Smooth muscle cell (in vitro differentiated cells): ENCODE measurements around the gene PPT2. TPM values are rescaled to one million over a fixed set of nuclear protein-coding genes. Genes with fewer than 3 reads are reported as not detected.
"Not testable (repeated sequence)": the region's sequence is repeated elsewhere in the genome, so short reads cannot be mapped to it uniquely, and the experiment has no call there.

Experiments
- DNase-seq: peaks from one replicate; lab custom pipeline; 2025; ENCODE audit not compliant: unreplicated experiment; lab: John Stamatoyannopoulos, UW
- H2AFZ ChIP-seq: fragments of 200-600 bp; sonication (generic); 2 replicates; pipeline ENCODE4 v1.6.0; 2016; ENCODE audit warnings: antibody characterized with exemption, low read depth, mild to moderate bottlenecking
- H3F3A ChIP-seq: fragments of 200-600 bp; sonication (generic); 2 replicates; pipeline ENCODE4 v1.6.0; 2017; ENCODE audit warnings: antibody characterized with exemption, low read depth
- H3K27ac ChIP-seq: fragments of 200-600 bp; sonication (generic); 2 replicates; pipeline ENCODE4 v1.5.1; 2016; ENCODE audit warnings: low read depth, mild to moderate bottlenecking
- H3K27me3 ChIP-seq: fragments of 200-600 bp; sonication (generic); 2 replicates; pipeline ENCODE4 v1.6.1; 2016; ENCODE audit warnings: low read depth, mild to moderate bottlenecking
- H3K36me3 ChIP-seq: fragments of 200-600 bp; sonication (generic); 2 replicates; pipeline ENCODE4 v1.5.1; 2016; ENCODE audit warnings: low read depth
- H3K4me1 ChIP-seq: fragments of 200-600 bp; sonication (generic); 2 replicates; pipeline ENCODE4 v1.5.1; 2016; ENCODE audit warnings: low read depth
- H3K4me2 ChIP-seq: fragments of 200-600 bp; sonication (generic); 2 replicates; pipeline ENCODE4 v1.6.0; 2016; ENCODE audit warnings: mild to moderate bottlenecking
- H3K4me3 ChIP-seq: fragments of 200-600 bp; sonication (generic); 2 replicates; pipeline ENCODE4 v1.5.1; 2016; ENCODE audit warnings: mild to moderate bottlenecking
- H3K79me2 ChIP-seq: fragments of 200-600 bp; sonication (generic); 2 replicates; pipeline ENCODE4 v1.6.0; 2016; ENCODE audit warnings: low read depth, mild to moderate bottlenecking
- H3K9ac ChIP-seq: fragments of 200-600 bp; sonication (generic); 2 replicates; pipeline ENCODE4 v1.6.0; 2016; ENCODE audit warnings: low read depth
- H3K9me3 ChIP-seq: fragments of 200-600 bp; sonication (generic); replicated peaks from 2 replicates; pipeline ENCODE4 v1.5.1; 2016; ENCODE audit warnings: low read depth
- H4K20me1 ChIP-seq: fragments of 200-600 bp; sonication (generic); 2 replicates; pipeline ENCODE4 v1.6.0; 2016; ENCODE audit warnings: low read depth
- WGBS: methylation state at CpG from one replicate; pipeline ENCODE4 v1.1.7; 2016; ENCODE audit warnings: low lambda C conversion rate; 5-methylcytosine and 5-hydroxymethylcytosine counted together
- polyA plus RNA-seq: library from polyadenylated mRNA; unstranded; fragments of >200 nt; fragmentation: Nextera tagmentation; extraction: Ambion mirVana; gene quantifications from 2 replicates; pipeline ENCODE4 v1.2.1, GENCODE V29; 2016
- total RNA-seq: library from RNA; depleted of rRNA; stranded (reverse); fragments of >200 nt; gene quantifications from 2 replicates; pipeline ENCODE4 v1.2.3, GENCODE V29; 2014
- TF ChIP-seq, protein P1 (sequence below): fragments of 200-600 bp; sonication (generic); IDR thresholded peaks from 2 replicates; pipeline ENCODE4 v1.5.1; 2017; ENCODE audit warnings: borderline replicate concordance, mild to moderate bottlenecking, antibody characterized with exemption; ENCODE audit not compliant: insufficient read depth, poor library complexity, severe bottlenecking

The PPT2 gene
- total and polyA plus RNA-seq, 2 experiments from 2014 or later: 15.7 to 17.5 TPM

DNA sequence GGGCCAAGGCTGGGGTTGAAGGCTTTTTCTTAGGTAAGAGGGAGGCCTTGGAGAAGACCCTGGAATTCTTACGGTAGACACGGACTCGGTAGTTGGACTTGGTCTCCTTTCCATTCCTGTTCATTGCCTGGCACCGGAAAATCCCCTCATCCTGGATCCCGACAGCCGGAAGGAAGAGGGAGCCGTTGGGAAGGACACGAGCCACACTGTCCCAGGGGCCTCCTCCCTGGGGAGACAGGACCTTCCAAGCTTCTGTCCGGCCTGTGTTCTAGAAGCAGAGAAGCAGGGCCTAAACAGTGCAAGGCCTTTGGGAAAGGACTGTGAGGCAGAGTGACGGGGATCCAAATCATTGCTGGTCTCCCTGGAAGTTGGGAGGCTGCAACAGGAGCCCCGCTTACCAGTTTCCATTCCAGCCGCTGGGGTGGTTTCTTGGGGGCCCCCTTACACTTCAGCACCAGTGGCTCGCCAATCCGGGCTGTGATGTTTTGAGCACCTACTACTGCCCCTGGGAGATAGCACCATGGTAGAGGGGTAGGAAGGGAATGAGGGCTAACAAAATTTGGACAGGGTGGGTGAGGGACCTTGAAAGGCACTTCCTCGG is 29.6 kb downstream of the PPT2 start:
- no peaks in the 10 kb centered on the region for H4K20me1 ChIP-seq
- no peak overlapping the region for H2AFZ ChIP-seq
- DNase-seq: no peak
- TF ChIP-seq, protein P1, sequence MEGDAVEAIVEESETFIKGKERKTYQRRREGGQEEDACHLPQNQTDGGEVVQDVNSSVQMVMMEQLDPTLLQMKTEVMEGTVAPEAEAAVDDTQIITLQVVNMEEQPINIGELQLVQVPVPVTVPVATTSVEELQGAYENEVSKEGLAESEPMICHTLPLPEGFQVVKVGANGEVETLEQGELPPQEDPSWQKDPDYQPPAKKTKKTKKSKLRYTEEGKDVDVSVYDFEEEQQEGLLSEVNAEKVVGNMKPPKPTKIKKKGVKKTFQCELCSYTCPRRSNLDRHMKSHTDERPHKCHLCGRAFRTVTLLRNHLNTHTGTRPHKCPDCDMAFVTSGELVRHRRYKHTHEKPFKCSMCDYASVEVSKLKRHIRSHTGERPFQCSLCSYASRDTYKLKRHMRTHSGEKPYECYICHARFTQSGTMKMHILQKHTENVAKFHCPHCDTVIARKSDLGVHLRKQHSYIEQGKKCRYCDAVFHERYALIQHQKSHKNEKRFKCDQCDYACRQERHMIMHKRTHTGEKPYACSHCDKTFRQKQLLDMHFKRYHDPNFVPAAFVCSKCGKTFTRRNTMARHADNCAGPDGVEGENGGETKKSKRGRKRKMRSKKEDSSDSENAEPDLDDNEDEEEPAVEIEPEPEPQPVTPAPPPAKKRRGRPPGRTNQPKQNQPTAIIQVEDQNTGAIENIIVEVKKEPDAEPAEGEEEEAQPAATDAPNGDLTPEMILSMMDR: no peak
- H3K79me2 ChIP-seq: peaks cover 15% of the 10 kb centered on the region
- H3K27ac ChIP-seq: no peak overlapping the region
- no peak overlapping the region for H3K9ac ChIP-seq
- H3K4me1 ChIP-seq: peaks cover 9% of the 10 kb centered on the region
- 94% methylated on average over 15 of the region's 15 CpGs for WGBS
- H3K9me3 ChIP-seq: no peaks in the 10 kb centered on the region
- H3K4me2 ChIP-seq: no peak overlapping the region
- no peaks in the 10 kb centered on the region for H3K27me3 ChIP-seq
- peaks cover 19% of the 10 kb centered on the region for H3F3A ChIP-seq
- H3K36me3 ChIP-seq: no peaks in the 10 kb centered on the region
- no peak overlapping the region for H3K4me3 ChIP-seq

DNA sequence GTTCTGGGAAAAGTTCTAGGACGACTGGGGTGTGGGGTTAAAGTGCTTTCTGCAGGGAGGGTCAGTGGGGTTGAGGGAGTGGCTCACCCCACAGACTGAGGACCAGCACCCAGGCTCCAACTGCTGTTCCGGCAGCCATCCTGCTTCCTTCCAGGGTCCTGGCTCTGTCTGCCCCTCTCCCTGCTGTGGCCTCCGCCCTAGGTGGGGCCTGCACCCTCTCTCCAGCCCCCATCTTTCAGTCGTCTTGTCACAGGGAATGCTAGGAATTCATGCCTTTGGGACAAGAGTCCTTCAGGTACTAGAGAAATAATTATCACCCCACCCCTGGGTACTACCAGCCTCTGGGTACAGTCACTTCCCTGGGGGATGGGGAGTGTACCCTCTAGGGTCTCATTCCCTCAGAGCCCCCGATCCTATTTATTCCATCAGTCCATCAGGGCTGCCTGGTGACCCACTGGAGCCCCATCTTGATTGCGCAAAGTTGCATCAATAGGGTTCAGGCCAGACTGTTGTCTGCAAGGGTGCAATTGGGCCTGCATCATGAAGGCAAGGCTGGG is 30.2 kb downstream of the PPT2 start, which contains the start of gene AGER:
AGER (minus strand) TSS at position 170 of the 557 bp plus-strand sequence; CDS start at position 139, 31 bp downstream.
- H3K36me3 ChIP-seq: no peaks in the 10 kb centered on the region

DNA sequence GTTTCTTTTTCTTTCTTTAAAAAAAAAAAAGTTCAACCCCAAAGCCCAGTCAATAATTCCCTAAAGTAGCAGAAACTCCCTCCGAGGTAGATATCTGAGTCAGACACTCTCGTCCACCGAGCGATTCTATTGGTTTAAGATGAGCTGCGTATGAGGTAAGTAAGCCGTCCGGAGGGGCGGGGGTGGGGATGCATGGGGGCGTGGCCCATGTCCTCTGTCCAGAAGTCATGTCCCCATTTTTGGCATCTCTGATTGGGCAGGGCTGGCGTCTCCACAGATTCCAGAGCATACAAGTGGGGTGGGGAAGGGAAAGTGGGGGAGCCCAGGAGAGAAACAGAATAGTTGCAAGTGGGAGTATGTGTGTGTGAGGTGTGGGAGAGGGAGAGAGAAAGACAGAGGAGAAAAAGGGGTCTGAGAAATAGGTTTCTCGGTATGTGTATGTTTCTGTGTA is 31.8 kb downstream of the PPT2 start:
- peak overlapping the region; percentile 26 for H3K4me3 ChIP-seq
- H4K20me1 ChIP-seq: not testable (repeated sequence)

More for the DNA sequence above, 30.2 kb downstream of the PPT2 start, which contains the start of gene AGER:
- Histone ChIP-seq H4K20me1 (no peaks in the 10 kb centered on the region), H2AFZ (no peak within 1 kb of the TSS), H3K9ac (no peak within 1 kb of the TSS), H3K79me2 (peaks cover 15% of the 10 kb centered on the region), H3K4me2 (no peak within 1 kb of the TSS), H3K27ac (peak within 1 kb of the TSS; percentile 82), H3K4me3 (no peak within 1 kb of the TSS), H3K9me3 (no peaks in the 10 kb centered on the region), H3F3A (peaks cover 19% of the 10 kb centered on the region), H3K27me3 (no peaks in the 10 kb centered on the region), H3K4me1 (peaks cover 14% of the 10 kb centered on the region)
- 87% methylated on average over 6 of the region's 6 CpGs for WGBS
- DNase-seq: no peak
- TF ChIP-seq, protein P1: no peak

DNA sequence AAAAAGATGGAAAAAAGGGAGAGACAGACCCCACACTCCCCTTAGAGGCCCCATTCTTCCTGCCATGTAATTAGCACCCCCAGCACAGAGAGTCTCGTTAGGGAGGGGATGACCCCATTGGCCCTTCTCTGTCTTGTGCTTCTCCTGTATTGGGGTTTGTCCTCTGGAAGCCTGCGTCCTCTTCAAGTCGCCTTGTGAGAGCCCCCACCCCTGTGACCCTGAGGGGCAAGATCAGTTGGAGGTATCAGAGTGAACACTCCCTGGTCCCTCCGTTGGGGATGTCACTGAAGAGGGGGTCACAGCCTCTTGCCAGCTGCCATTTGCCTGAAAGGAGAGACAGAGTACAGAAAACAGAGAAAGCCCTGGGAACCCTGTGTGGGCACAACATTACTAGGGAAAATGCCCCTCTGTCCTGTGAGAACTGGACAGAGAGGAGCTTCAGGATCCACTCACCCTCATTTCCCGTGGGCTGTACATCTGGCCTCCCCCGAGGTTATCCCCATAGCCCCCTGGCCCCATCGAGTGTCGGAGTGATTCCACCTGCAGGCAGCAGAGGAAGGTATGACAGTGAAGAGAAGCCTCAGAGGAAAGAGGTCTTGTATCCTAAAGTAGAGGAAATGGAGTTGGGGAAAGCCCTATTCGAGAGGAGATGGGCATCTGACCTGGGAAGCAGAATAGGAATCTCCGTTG is 32.4 kb downstream of the PPT2 start:
- H3K27me3 ChIP-seq, H3K9me3 ChIP-seq, H3K36me3 ChIP-seq, H3K4me2 ChIP-seq, H4K20me1 ChIP-seq, H2AFZ ChIP-seq, H3K4me3 ChIP-seq, DNase-seq, H3K9ac ChIP-seq: not testable (repeated sequence)
- Histone ChIP-seq H3F3A (peaks cover 19% of the 10 kb centered on the region), H3K79me2 (peaks cover 17% of the 10 kb centered on the region), H3K27ac (peak overlapping the region; percentile 82), H3K4me1 (peaks cover 22% of the 10 kb centered on the region)
- 92% methylated on average over 10 of the region's 10 CpGs for WGBS

More for the DNA sequence above, 31.8 kb downstream of the PPT2 start:
- not testable (repeated sequence) for H3K27me3 ChIP-seq, H3K36me3 ChIP-seq, H3K9ac ChIP-seq, H2AFZ ChIP-seq, H3K9me3 ChIP-seq
- Histone ChIP-seq H3K4me2 (peak overlapping the region; percentile 65), H3F3A (peaks cover 19% of the 10 kb centered on the region), H3K27ac (peak overlapping the region; percentile 82), H3K79me2 (peaks cover 17% of the 10 kb centered on the region), H3K4me1 (peaks cover 18% of the 10 kb centered on the region)
- WGBS: 21% methylated on average over 11 of the region's 11 CpGs
- DNase-seq: peak; percentile 34
